ENCODE measurements around the gene CFAP299.

CFAP299 gene

GRCh38 chr4:80809039-80809729 lies 473.7 kb downstream of the CFAP299 start:
- DNase-seq = no peak

GRCh38 chr4:80811406-80811805 lies 475.9 kb downstream of the CFAP299 start:
- no peak for DNase-seq

DNA sequence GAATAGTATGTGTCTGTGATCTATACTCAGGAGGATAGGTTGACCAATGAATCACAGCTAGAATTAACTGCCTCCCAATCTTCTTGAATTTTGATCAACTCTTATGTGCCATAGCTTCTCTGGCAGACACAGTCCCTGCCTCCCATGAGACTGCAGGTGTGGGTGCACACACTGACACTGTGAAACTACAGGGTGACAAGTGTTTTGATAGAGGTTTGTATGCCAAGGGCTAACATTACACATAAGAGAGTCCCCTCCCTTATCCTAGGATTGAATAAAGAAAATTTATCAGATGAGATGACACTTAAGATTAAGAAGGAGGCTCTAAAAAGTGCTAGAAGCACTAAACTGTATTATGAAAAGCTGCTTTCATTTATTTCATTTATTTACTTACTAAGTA lies 476.6 kb downstream of the CFAP299 start:
- DNase-seq = no peak

DNA sequence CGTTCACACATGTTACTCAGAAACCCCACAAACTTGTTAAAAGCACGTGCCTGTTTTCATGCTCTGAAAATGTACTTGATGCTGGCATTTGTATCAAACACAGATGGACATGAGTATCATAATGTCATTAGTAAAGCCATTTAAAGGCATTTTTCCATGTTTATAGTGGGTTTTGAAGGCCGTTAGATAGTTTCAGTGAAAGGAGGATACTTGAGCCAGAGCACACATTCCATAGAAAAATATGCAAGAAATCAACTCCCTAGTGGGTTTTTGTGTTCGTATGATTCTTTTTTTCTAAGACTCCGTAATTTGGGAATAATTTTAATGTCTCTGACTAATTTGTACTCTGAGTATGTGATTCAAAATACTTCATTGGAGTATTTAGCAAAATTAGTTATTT lies 478.7 kb downstream of the CFAP299 start:
- no peak for DNase-seq

DNA sequence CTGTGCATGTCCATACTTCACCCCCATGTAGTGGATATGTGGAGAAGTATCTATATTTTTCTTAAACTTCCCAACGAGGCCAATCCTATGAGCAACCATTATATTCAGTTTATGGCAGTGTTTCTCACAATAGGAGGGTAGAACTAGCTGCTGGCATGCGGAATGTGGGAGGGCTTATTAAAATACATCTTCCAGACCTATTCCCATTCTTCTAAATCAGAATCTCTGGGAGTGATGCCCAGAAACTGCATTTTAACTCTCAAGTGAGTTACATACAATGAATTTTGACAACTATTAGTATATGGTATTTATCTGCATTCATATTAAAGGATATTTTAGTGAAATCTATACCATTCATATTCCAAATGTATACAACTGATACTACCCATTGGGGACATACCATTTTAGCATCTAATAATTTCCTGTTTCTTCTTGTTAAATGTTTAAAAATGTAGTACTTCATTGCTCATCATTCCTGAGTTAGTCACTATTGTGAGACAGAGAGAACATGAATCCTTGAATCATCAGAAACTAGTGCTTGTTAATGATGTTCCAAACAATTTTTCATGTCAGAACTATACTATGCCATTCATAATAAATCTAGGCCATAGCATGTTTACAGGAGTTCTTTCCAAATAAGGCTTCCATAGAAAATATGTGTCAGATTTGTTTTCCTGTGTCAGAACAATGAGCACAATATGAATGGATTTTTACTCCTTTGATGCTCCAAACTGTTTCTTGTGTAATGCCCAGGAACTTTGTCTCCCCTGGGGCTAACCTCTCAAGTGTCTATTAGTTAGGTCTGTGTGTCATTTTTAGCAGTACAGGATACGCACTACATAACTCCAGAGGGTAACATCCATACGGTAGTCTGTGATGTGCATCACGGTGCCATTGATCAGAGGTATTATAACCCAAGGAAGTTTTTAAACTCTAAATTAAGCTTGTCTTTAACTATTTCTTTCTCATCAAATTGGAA lies 496.1 kb downstream of the CFAP299 start:
- no peak for DNase-seq

- DNase-seq = no peak
Measured at GRCh38 chr4:80839281-80839680, 503.8 kb downstream of the CFAP299 start.

DNA sequence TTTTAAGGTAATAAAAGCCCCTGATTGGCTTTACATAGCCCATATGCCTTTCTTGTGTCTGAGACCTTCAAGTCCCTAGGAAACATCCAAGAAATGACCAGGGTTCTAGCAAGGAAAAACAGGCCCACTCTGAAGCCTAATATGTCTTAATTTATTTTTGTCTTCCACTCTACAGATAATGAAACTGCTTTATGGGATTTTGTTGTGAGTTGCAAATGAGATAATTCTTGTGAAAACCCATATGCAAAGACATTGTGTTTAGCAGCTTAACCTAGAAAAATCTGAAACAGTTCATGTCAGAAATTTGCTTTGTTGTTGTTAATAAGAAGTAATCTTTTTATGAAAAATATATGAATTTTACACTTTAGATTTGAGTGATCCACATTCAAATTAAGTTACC lies 504.3 kb downstream of the CFAP299 start:
- DNase-seq = no peak

GRCh38 chr4:80840396-80840795 lies 504.9 kb downstream of the CFAP299 start:
- DNase-seq = no peak

DNA sequence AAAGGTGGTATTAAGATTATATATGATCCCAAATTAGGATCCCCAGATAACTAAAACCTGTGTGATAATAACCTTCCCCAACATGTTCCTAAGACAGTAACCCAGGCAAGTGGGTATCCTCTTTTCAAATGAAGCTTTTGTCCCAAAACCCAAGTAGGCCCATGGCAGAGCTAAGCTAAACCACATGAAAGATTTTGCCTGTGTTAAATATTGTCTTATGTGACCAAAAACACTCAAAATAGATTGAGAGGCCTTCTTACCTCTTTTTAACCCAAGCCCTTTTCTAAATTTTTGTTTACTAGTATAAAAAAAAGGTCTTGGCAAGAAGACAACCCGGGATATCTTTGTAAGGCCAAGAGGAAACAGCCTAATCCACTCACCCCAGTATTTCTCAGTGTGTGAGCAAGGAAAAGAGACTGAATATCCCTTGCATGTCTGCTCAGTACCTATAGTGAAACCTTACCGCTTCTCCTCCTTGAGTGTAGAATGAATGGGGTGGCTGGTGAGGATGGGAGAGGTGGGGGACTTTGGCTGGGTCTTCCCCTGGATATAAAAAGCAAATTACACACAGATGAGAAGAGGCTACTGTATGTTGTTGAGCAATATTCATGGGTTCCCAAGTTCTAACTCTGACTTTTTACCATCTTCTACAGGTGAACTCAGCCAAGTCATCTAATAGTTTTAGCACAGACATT lies 506.2 kb downstream of the CFAP299 start:
- DNase-seq = no peak

DNA sequence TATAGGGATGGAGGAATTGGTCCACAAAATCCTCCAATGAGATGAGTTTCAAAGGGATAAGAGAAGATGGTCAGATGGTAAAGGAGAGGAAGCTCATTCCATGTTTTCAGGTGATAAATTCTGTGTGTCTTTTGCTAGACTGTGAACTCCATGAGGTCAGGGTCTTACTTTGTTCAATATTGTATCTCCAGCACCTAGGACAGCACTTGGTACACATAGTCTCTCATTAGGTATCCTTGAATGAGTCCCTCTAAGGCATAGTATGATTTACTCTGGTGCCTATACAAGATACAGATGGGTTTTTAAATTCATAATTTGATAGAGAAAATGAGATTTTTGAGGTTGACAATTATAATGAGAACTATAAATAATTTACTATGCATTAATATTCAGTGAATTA lies 510.7 kb downstream of the CFAP299 start:
- DNase-seq = no peak

DNA sequence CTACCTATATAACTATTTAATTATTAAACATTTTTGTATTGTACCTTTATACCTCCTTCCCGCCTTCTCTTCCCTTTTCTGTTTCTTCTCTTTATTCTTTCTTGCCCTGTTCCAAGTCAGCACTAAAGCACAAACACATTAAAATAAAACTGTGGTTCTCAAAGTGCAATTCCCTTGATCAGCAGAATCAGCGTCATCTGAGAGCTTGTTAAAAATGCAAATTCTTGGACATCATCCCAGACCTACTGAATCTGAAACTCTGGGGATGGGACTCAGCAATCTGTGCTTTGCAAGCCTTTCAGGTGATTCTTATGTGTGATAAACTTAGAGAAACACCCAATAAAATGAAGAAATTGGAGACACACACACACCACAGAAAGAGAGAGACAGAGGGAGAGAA lies 516.5 kb downstream of the CFAP299 start:
- no peak for DNase-seq

DNA sequence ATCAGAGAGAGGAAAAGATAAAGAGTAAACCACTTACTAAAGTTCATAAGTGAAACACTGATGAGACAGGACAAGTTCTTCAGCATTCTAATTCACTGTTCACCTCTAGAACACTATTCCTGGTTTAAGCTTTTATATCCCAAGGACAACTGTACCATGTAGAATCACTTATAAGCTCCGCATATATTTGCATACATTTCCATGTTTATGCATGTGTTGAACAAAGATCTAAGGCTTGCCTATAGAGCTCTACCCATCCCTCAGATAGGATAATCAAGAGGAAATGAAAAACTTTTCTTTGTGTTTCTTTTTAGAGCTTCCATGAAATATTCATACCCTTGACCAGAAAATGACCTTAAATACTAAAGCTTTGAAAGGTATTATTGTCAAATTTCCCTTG lies 538.0 kb downstream of the CFAP299 start:
- no peak for DNase-seq

GRCh38 chr4:80874979-80875378 lies 539.4 kb downstream of the CFAP299 start:
- no peak for DNase-seq

- DNase-seq = no peak
Measured at GRCh38 chr4:80875642-80876041, 540.1 kb downstream of the CFAP299 start.

GRCh38 chr4:80876810-80877209 lies 541.3 kb downstream of the CFAP299 start:
- DNase-seq = no peak

GRCh38 chr4:80878218-80878617 lies 542.7 kb downstream of the CFAP299 start:
- no peak for DNase-seq

DNA sequence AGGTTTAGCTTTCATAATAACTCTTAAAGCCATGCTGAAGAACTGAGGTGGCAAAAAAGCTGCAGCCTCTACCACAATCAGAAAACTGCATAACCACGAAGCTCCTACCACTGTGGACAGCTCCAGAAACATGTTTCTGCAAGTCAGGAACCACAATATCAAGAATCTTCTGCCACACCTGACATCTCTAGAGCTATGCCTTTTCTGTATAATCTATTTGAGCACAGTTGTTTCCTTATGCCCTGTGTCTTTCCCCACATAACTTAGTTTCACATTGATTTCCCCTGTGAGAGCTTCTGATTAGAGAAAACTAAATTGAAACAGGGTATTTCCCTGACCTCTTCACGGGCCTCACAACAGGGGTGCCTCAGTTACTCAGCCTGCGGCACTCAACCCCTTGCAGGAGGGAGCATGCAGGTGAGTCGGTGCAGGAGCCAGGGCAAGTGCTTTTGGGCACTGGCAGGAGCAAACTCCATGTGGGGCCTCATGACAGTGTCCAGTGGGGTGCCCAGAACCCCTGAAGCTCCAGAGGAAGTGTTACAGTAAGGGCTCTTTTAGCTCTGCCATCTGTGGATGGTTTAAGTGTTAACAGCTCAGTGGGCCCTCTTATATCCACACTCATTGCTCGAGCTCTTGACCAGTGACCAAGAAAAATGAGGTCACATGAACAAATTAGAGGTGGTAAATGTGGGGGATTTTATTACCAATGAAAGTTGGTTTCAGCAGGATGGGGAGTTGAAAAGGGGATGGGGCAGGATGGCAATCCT lies 562.2 kb downstream of the CFAP299 start:
- no peak for DNase-seq

DNA sequence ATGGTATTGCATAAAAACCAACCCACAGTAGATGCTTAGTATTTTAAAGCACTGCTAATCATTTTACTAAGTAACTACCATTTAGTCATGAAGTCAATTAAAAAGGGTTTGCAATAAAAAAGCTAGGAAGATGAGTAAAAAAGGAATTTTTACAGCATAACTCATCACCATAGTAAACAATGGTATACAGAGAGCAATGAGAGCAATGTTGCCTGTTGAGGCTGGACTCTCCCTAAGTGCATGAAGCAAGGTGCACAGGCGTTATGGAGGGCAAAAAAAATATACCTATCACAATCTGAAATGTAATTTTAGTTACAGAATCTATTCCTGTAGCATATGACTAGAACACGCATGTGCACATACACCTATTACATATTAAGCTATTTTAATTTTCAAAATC lies 565.4 kb downstream of the CFAP299 start:
- DNase-seq = no peak

DNA sequence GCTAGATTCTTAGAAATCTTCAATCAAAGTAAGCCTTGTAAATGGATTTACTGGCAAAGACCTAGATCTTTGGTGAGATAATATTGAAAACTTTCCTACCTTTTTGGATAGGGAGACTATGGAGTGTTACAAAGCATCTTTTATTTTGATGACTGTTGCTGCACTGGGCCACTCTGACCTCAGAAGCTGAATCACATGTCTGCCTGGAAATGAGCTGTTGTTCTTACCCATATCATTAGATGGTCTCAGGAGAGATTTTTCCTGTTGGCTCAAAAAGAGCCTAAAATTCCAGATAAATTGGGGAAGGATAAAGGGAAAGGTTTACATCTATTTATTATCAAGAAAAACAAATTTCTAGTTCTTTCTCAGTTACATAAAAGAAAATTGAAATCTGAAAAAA lies 567.5 kb downstream of the CFAP299 start:
- no peak for DNase-seq

DNA sequence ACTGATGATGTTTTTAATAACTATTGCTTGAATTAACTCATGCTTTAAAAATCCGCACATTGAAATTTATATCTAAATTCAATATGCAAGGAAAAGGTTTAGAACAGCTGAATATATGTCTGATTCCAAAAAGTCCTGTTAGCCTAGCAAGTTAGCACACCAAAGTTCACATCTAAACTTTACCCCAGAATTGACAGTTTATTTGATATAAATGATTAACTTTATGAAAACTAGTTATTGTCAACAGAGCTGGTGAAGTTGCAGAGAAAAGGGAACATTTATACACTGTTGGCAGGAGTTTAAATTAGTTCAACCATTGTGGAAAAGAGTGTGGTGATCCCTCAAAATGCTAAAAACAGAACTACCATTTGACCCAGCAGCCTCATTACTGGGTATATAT lies 574.4 kb downstream of the CFAP299 start:
- DNase-seq = no peak

DNA sequence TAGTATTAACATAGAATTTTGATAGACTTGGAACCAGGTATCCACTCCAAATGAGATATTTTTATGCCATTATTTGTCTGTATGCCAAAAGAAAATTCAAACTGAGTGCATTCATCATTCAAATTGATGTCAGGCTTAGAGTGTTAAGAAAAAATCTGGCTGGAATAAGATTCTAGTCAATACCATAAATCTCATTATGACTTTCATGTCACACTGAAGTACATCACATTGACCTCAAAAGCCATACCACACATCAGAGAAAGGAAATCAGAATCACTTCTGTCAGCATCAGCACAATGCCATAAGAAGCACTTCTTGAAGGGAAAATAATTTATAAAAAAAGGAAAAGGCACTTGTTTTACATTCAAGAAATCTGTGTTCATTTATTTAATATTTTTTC lies 575.9 kb downstream of the CFAP299 start:
- DNase-seq = no peak
